Astrocyte of the cerebellum (primary cell): Measurements from ENCODE around the gene TPSD1.

ENCODE experiments used
- DNase-seq: peaks from one replicate; pipeline ENCODE4 v3.0.0-alpha.2; 2011; ENCODE audit warnings: low read depth
- H3K4me3 ChIP-seq: 2 replicates; pipeline ENCODE4 v1.5.1; 2011; ENCODE audit warnings: mild to moderate bottlenecking, low read depth, low read length, moderate library complexity
- CTCF ChIP-seq: IDR thresholded peaks from 2 replicates; pipeline ENCODE4 v1.5.1; 2012; ENCODE audit warnings: low read length, low read depth, moderate library complexity, mild to moderate bottlenecking; ENCODE audit errors: missing control alignments
- in situ Hi-C: cut with HindIII; loops from 2 replicates; pipeline ENCODE4 v1.10.0; 2017; ENCODE audit warnings: low sequenced_read_pairs

The TPSD1 gene

DNA sequence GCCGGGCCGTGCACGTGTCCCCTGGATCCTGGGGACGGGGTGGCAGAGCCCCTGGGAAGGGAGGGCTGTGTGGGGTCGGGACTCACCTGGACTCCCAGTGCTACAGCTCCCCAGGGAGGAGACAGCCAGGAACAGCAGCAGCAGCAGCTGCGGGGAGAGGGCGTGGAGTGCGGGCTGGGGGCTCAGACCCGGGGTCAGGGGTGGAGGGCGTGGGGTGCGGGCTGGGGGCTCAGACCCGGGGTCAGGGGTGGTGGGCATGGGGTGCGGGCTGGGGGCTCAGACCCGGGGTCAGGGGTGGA lies 20.7 kb downstream of the TPSD1 start:
- no peak for DNase-seq
- no peak for TF ChIP-seq CTCF

DNA sequence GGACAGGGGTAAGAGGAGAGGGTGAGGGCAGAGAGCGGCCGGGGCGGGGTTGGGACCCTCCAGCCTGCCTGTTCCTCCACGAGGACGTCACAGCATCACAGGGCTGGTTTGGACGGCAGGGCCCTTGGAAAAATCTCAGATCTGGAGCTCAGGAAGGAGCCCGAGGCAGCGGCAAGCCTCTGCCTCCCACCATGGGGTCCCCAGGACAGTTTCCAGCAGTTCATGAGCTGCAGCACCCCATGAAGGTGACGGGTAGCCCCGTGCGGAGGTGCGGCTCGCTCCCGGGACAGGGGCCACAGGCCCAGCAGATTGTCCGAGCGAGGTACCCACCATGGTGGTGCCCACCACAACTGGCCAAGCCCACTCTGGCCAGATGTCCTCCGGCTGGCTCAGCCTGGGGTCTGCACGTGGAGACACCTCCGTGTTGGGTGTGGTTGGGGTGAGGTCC lies 21.3 kb downstream of the TPSD1 start:
- DNase-seq: no peak
- in situ Hi-C loops: loop anchor here (25.0 kb wide), 2 partner anchors 110 to 140 kb away; no protein-coding TSS in a partner anchor
- H3K4me3 ChIP-seq: no peak overlapping the region
- no peak for TF ChIP-seq CTCF

More for the DNA sequence above, 20.7 kb downstream of the TPSD1 start:
- in situ Hi-C loops: loop anchor here (25.0 kb wide), 2 partner anchors 111 to 139 kb away; no protein-coding TSS in a partner anchor
- no peak overlapping the region for H3K4me3 ChIP-seq

- H3K4me3 ChIP-seq: no peak overlapping the region
- DNase-seq: no peak
- in situ Hi-C loops: loop anchor here (25.0 kb wide), 2 partner anchors 110 to 140 kb away; no protein-coding TSS in a partner anchor
- no peak for TF ChIP-seq CTCF
Observed at GRCh38 chr16:1277617-1278282, 21.9 kb downstream of the TPSD1 start.

DNA sequence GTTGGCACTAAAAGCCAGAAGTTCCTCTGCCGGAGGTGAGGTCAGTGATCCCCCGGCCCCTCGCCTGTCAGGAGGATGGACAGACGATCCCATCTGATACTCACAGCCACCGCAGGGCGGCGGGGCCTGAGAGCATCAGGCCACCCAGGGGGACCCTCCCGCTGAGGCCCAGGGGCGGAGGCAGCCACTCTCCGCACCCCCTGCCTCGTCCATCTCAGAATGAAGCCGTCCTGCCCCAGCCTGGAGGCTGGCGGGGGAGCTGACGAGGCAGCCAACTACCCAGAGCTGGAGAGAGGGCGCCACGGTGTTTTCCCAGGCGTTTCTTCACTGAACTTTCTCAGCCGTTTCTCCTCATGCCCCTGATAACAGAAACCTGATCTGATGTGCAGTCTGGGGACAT lies 22.6 kb downstream of the TPSD1 start:
- in situ Hi-C loops: loop anchor here (25.0 kb wide), 2 partner anchors 109 to 141 kb away; no protein-coding TSS in a partner anchor
- H3K4me3 ChIP-seq: no peak overlapping the region
- no peak for DNase-seq
- no peak for TF ChIP-seq CTCF

DNA sequence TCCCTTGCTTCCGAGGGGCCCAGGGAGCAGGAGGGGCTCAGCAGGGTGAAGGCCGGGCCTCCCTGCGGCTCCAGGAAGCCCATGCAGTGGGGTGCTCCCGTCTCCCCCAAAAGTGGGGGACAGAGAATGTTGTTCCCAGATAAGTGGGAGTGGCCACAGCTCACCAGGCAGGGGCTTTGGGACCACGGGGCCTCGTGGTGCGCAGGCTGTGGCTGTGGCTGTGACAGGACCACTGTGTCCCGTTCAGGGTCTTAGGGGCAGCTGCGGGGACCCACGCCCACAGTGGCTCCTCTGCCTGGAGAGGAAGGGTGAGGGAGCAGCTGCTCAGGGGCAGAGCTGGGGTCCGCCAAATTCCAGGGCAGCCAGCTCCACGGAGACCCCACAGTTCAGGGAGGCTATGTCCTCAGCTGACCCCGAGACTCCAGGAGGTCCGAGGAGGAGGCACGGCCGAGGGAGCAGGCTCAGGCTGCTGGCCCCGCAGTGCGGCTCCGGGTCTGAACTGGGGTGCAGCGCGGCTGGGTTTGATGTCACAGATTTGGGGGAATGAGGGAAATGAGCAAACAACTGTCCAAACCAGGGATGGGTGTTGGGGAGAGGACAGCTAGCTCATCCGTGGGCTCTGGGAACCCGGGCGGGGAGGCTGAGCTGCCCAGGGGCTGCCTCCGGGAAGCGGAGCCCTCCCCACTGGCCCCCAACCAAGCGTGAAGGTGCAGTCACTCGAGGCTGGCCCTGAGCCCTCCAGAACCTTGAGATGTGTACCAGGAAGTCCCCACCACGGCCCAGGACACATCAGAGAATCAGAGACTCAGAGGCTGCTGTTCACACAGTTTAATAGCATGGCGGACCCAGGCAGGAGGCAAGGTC lies 23.4 kb downstream of the TPSD1 start:
- no peak for TF ChIP-seq CTCF
- no peak for DNase-seq
- in situ Hi-C loops: loop anchor here (25.0 kb wide), 2 partner anchors 108 to 142 kb away; no protein-coding TSS in a partner anchor
- no peak overlapping the region for H3K4me3 ChIP-seq

DNA sequence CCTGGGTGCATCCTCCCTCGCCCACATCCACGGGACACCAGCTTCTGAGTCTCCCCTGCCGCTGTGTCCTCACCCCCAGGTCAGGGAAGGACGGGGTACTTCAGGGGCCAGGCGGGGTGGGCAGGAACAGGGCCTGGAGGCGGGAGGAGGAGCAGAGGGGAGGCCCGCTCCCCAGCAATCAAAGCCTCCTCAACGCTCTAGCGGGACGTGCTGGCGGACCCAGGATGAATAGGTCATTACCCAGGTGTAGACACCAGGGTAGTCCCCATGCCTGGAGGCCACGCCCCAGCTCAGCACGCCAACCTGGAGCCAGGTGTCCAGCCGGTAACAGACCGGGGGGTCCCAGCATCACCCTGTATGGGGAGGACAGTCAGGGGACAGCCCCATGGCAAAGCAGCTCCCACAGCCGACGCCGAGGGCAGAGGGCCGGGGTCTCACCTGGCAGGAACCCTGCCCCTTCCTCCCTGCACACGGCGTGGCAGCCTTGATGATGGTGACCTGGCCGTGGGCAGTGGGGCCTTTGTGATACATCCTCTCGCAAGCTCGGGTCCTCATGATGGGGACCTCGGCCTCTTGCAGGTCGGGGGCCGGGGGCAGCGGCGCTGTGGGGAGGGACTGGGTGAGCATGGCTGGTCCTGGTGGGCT lies 24.2 kb downstream of the TPSD1 start:
- in situ Hi-C loops: loop anchor here (25.0 kb wide), 2 partner anchors 107 to 143 kb away; no protein-coding TSS in a partner anchor
- no peak for TF ChIP-seq CTCF
- no peak overlapping the region for H3K4me3 ChIP-seq
- DNase-seq: no peak
